ENCODE results near the gene PDE7B. TPM values are rescaled to one million over a fixed set of nuclear protein-coding genes. Genes with fewer than 3 reads are reported as not detected.
A peak's percentile ranks its signal among the peaks of the same experiment; 100 is the strongest.
"Not testable (repeated sequence)": the region's sequence is repeated elsewhere in the genome, so short reads cannot be mapped to it uniquely, and the experiment has no call there.

Gene PDE7B
- total RNA-seq, 4 donors from 2014 or later = 3.4 to 15.4 (median 9.3) TPM

GRCh38 chr6:136216503-136217401, 365.3 kb downstream of the PDE7B start:
- Histone ChIP-seq H3K27ac (replicated peaks in 1 of 4) (no peak overlapping the region), H3K27me3 (no peaks in the 10 kb centered on the region), H3K4me3 (no peak overlapping the region), H3K9me3 (peaks cover 0 to 7% (median 0%) of the 10 kb centered on the region in 4 donors), H3K4me1 (peaks cover 0 to 5% (median 0%) of the 10 kb centered on the region in 4 donors), H3K36me3 (no peaks in the 10 kb centered on the region)
- 84% methylated on average over 10 of the region's 10 CpGs for WGBS
- no peak for DNase-seq (ENCODE audit: extremely low spot score)
- no peak for TF ChIP-seq POLR2A (IDR thresholded peaks at IDR 0.05; ENCODE audit: low read depth)
- no peak for TF ChIP-seq POLR2AphosphoS5 (IDR thresholded peaks at IDR 0.05)
- TF ChIP-seq EP300 (IDR thresholded peaks at IDR 0.05) = no peak
- TF ChIP-seq CTCF (IDR thresholded peaks at IDR 0.05) = no peak
- intact Hi-C loops (cut with DNase I) = no loop called here

GRCh38 chr6:136224974-136225373, 373.5 kb downstream of the PDE7B start:
- not testable (repeated sequence) for H3K27me3 ChIP-seq; H3K36me3 ChIP-seq; H3K4me3 ChIP-seq; H3K9me3 ChIP-seq; H3K27ac ChIP-seq (replicated peaks in 1 of 4); DNase-seq (ENCODE audit: extremely low spot score)
- 96% methylated on average over 4 of the region's 4 CpGs for WGBS
- intact Hi-C loops (cut with DNase I) = loop anchor here (5.0 to 10.0 kb wide), 4 partner anchors 193 to 773 kb away; no protein-coding TSS in a partner anchor
- H3K4me1 ChIP-seq = peaks cover 9 to 13% (median 11%) of the 10 kb centered on the region in 4 donors

GRCh38 chr6:136225496-136225895, 374.0 kb downstream of the PDE7B start:
- Histone ChIP-seq H3K27me3 (no peaks in the 10 kb centered on the region), H3K4me1 (peaks cover 9 to 15% (median 11%) of the 10 kb centered on the region in 4 donors), H3K27ac (replicated peaks in 1 of 4) (no peak overlapping the region), H3K4me3 (no peak overlapping the region), H3K9me3 (no peaks in the 10 kb centered on the region), H3K36me3 (no peaks in the 10 kb centered on the region)
- no peak for DNase-seq (ENCODE audit: extremely low spot score)
- intact Hi-C loops (cut with DNase I) = loop anchor here (5.0 to 10.0 kb wide), 4 partner anchors 193 to 773 kb away; no protein-coding TSS in a partner anchor
- TF ChIP-seq POLR2A (IDR thresholded peaks at IDR 0.05; ENCODE audit: low read depth) = no peak
- no peak for TF ChIP-seq EP300 (IDR thresholded peaks at IDR 0.05)
- TF ChIP-seq CTCF (IDR thresholded peaks at IDR 0.05) = no peak
- no peak for TF ChIP-seq POLR2AphosphoS5 (IDR thresholded peaks at IDR 0.05)
- 78% methylated on average over 5 of the region's 5 CpGs for WGBS

- no peak for DNase-seq (ENCODE audit: extremely low spot score)
Measured at GRCh38 chr6:136226027-136226673, 374.6 kb downstream of the PDE7B start.

More at GRCh38 chr6:136226027-136226673, 374.6 kb downstream of the PDE7B start:
- TF ChIP-seq CTCF (IDR thresholded peaks at IDR 0.05) = peak in 2 of 3 experiments; percentile 100
- no peak for TF ChIP-seq EP300 (IDR thresholded peaks at IDR 0.05)
- Histone ChIP-seq H3K4me1 (peaks cover 9 to 22% (median 13%) of the 10 kb centered on the region in 4 donors), H3K27me3 (no peaks in the 10 kb centered on the region), H3K27ac (replicated peaks in 1 of 4) (peak overlapping the region in 1 of 4 donors; percentile 8), H3K9me3 (no peaks in the 10 kb centered on the region), H3K36me3 (no peaks in the 10 kb centered on the region), H3K4me3 (peak overlapping the region; percentile 19 to 50 (median 34))
- intact Hi-C loops (cut with DNase I) = loop anchor here (5.0 to 10.0 kb wide), 4 partner anchors 194 to 774 kb away; no protein-coding TSS in a partner anchor
- WGBS = 25% methylated on average over 12 of the region's 12 CpGs
